ENCODE data around the gene HTT. TPM values are rescaled to one million over a fixed set of nuclear protein-coding genes. Genes with fewer than 3 reads are reported as not detected.
"Not testable (repeated sequence)": the region's sequence is repeated elsewhere in the genome, so short reads cannot be mapped to it uniquely, and the experiment has no call there.

The HTT gene
- total RNA-seq, 1 donor: 44.5 TPM

- Histone ChIP-seq H3K36me3 (ENCODE audit: insufficient read depth, low read length) (peaks cover 24% of the 10 kb centered on the region), H3K27ac (ENCODE audit: low read depth, low read length) (no peak overlapping the region), H3K4me1 (ENCODE audit: insufficient read depth, low read length) (no peaks in the 10 kb centered on the region), H2AFZ (ENCODE audit: low read length) (no peak overlapping the region), H3K4me2 (ENCODE audit: insufficient read depth, low read length) (no peak overlapping the region), H3K9me3 (ENCODE audit: low read depth, low read length) (no peaks in the 10 kb centered on the region), H3K4me3 (ENCODE audit: insufficient read depth, low read length) (no peak overlapping the region), H3K27me3 (ENCODE audit: insufficient read depth, low read length) (no peaks in the 10 kb centered on the region), H4K20me1 (ENCODE audit: insufficient read depth, low read length) (no peaks in the 10 kb centered on the region), H3K79me2 (ENCODE audit: insufficient read depth, low read length) (no peaks in the 10 kb centered on the region)
- DNase-seq (ENCODE audit: insufficient read length, low spot score, missing footprints): no peak
- TF ChIP-seq CTCF (IDR thresholded peaks at IDR 0.05; ENCODE audit: extremely low read depth, low read depth, low read length): no peak
Measured at GRCh38 chr4:3160438-3160837, 86.0 kb downstream of the HTT start.

- H4K20me1 ChIP-seq (ENCODE audit: insufficient read depth, low read length); H3K4me3 ChIP-seq (ENCODE audit: insufficient read depth, low read length); H3K4me1 ChIP-seq (ENCODE audit: insufficient read depth, low read length); H3K27me3 ChIP-seq (ENCODE audit: insufficient read depth, low read length); H3K79me2 ChIP-seq (ENCODE audit: insufficient read depth, low read length); H3K9me3 ChIP-seq (ENCODE audit: low read depth, low read length); DNase-seq (ENCODE audit: insufficient read length, low spot score, missing footprints); H3K4me2 ChIP-seq (ENCODE audit: insufficient read depth, low read length); H2AFZ ChIP-seq (ENCODE audit: low read length); H3K27ac ChIP-seq (ENCODE audit: low read depth, low read length): not testable (repeated sequence)
- H3K36me3 ChIP-seq (ENCODE audit: insufficient read depth, low read length): peaks cover 20% of the 10 kb centered on the region
Measured at GRCh38 chr4:3161044-3161443, 86.6 kb downstream of the HTT start.

- not testable (repeated sequence) for H3K27me3 ChIP-seq (ENCODE audit: insufficient read depth, low read length); H3K27ac ChIP-seq (ENCODE audit: low read depth, low read length); H3K4me1 ChIP-seq (ENCODE audit: insufficient read depth, low read length); H3K4me2 ChIP-seq (ENCODE audit: insufficient read depth, low read length); H3K36me3 ChIP-seq (ENCODE audit: insufficient read depth, low read length); H2AFZ ChIP-seq (ENCODE audit: low read length); DNase-seq (ENCODE audit: insufficient read length, low spot score, missing footprints); H3K4me3 ChIP-seq (ENCODE audit: insufficient read depth, low read length); H3K9me3 ChIP-seq (ENCODE audit: low read depth, low read length)
- Histone ChIP-seq H3K79me2 (ENCODE audit: insufficient read depth, low read length) (peaks cover 21% of the 10 kb centered on the region), H4K20me1 (ENCODE audit: insufficient read depth, low read length) (peaks cover 21% of the 10 kb centered on the region)
Measured at GRCh38 chr4:3166434-3166833, 92.0 kb downstream of the HTT start.

GRCh38 chr4:3168029-3168428 is 93.5 kb downstream of the HTT start:
- peak; percentile 76 for DNase-seq (ENCODE audit: insufficient read length, low spot score, missing footprints)
- Histone ChIP-seq H3K9me3 (ENCODE audit: low read depth, low read length) (no peaks in the 10 kb centered on the region), H4K20me1 (ENCODE audit: insufficient read depth, low read length) (peaks cover 21% of the 10 kb centered on the region), H3K36me3 (ENCODE audit: insufficient read depth, low read length) (peaks cover 18% of the 10 kb centered on the region), H3K27me3 (ENCODE audit: insufficient read depth, low read length) (no peaks in the 10 kb centered on the region), H3K4me3 (ENCODE audit: insufficient read depth, low read length) (no peak overlapping the region), H3K4me2 (ENCODE audit: insufficient read depth, low read length) (no peak overlapping the region), H3K4me1 (ENCODE audit: insufficient read depth, low read length) (peaks cover 5% of the 10 kb centered on the region), H3K79me2 (ENCODE audit: insufficient read depth, low read length) (peaks cover 26% of the 10 kb centered on the region), H2AFZ (ENCODE audit: low read length) (no peak overlapping the region), H3K27ac (ENCODE audit: low read depth, low read length) (no peak overlapping the region)
- no peak for TF ChIP-seq CTCF (IDR thresholded peaks at IDR 0.05; ENCODE audit: extremely low read depth, low read depth, low read length)

- H2AFZ ChIP-seq (ENCODE audit: low read length): no peak overlapping the region
- peaks cover 16% of the 10 kb centered on the region for H3K79me2 ChIP-seq (ENCODE audit: insufficient read depth, low read length)
- TF ChIP-seq CTCF (IDR thresholded peaks at IDR 0.05; ENCODE audit: extremely low read depth, low read depth, low read length): no peak
- no peak overlapping the region for H3K4me3 ChIP-seq (ENCODE audit: insufficient read depth, low read length)
- H3K4me2 ChIP-seq (ENCODE audit: insufficient read depth, low read length): no peak overlapping the region
- H3K36me3 ChIP-seq (ENCODE audit: insufficient read depth, low read length): peaks cover 55% of the 10 kb centered on the region
- no peak overlapping the region for H3K27ac ChIP-seq (ENCODE audit: low read depth, low read length)
- peaks cover 10% of the 10 kb centered on the region for H4K20me1 ChIP-seq (ENCODE audit: insufficient read depth, low read length)
- H3K4me1 ChIP-seq (ENCODE audit: insufficient read depth, low read length): no peaks in the 10 kb centered on the region
- DNase-seq (ENCODE audit: insufficient read length, low spot score, missing footprints): no peak
- H3K27me3 ChIP-seq (ENCODE audit: insufficient read depth, low read length): no peaks in the 10 kb centered on the region
- no peaks in the 10 kb centered on the region for H3K9me3 ChIP-seq (ENCODE audit: low read depth, low read length)
Measured at GRCh38 chr4:3174371-3175338, 100.2 kb downstream of the HTT start.
